OCI-LY7 (cell line): ENCODE measurements around the gene C3. TPM values are rescaled to one million over a fixed set of nuclear protein-coding genes. Genes with fewer than 3 reads are reported as not detected.

ENCODE experiments used
- BruUV-seq: library from RNA; stranded (reverse); fragments of 400-500 nt; replicated peaks from 2 replicates; lab custom pipeline; 2021; lab: Mats Ljungman, UMichigan
- CTCF ChIA-PET: fragments of 300-600 bp; sonication (Branson Sonifier 250); formaldehyde crosslinking; loops from one replicate; lab custom pipeline; 2022; ENCODE audit warnings: antibody characterized with exemption; ENCODE audit not compliant: unreplicated experiment; lab: Charles Lee
- POLR2A ChIA-PET: fragments of 300-600 bp; sonication (Branson Sonifier 250); formaldehyde crosslinking; loops from one replicate; lab custom pipeline; 2022; ENCODE audit warnings: antibody characterized with exemption; lab: Charles Lee
- DNase-seq: peaks from one replicate; pipeline ENCODE4 v3.0.0-alpha.2; 2015; ENCODE audit warnings: low spot score
- H2AFZ ChIP-seq: fragments of 200-600 bp; sonication (generic), shearing (Covaris generic); 2 replicates; pipeline ENCODE4 v1.6.1; 2014; ENCODE audit warnings: mild to moderate bottlenecking, antibody characterized with exemption, low read length, moderate library complexity
- H3K27ac ChIP-seq: fragments of 200-600 bp; sonication (generic); 2 replicates; pipeline ENCODE4 v1.5.1; 2014; ENCODE audit warnings: mixed run types, low read depth, mild to moderate bottlenecking, moderate library complexity, low read length, inconsistent platforms; ENCODE audit not compliant: poor library complexity, severe bottlenecking
- H3K36me3 ChIP-seq: fragments of 200-600 bp; sonication (generic); 2 replicates; pipeline ENCODE4 v1.6.1; 2014; ENCODE audit warnings: mild to moderate bottlenecking, antibody characterized with exemption, low read length, moderate library complexity, mixed read lengths; ENCODE audit not compliant: insufficient read depth
- H3K4me1 ChIP-seq: fragments of 200-600 bp; sonication (generic); 2 replicates; pipeline ENCODE4 v1.5.1; 2014; ENCODE audit warnings: mild to moderate bottlenecking, low read length; ENCODE audit not compliant: insufficient read depth, poor library complexity, severe bottlenecking
- H3K4me2 ChIP-seq: fragments of 200-600 bp; sonication (generic); 2 replicates; pipeline ENCODE4 v1.6.1; 2014; ENCODE audit warnings: mild to moderate bottlenecking, low read length
- H3K4me3 ChIP-seq: fragments of 200-600 bp; sonication (generic); 2 replicates; pipeline ENCODE4 v1.5.1; 2014; ENCODE audit warnings: mild to moderate bottlenecking, low read depth, low read length; ENCODE audit not compliant: poor library complexity, severe bottlenecking
- H3K79me2 ChIP-seq: fragments of 200-600 bp; sonication (generic); 2 replicates; pipeline ENCODE4 v1.6.1; 2016; ENCODE audit warnings: low read depth, mild to moderate bottlenecking, low read length, moderate library complexity, mixed read lengths; ENCODE audit not compliant: insufficient read depth
- H3K9me2 ChIP-seq: fragments of 200-600 bp; sonication (generic); 2 replicates; pipeline ENCODE4 v1.6.1; 2016; ENCODE audit warnings: mild to moderate bottlenecking, low read length, mixed read lengths; ENCODE audit not compliant: insufficient read depth
- H3K9me3 ChIP-seq: fragments of 200-600 bp; sonication (generic); 2 replicates; pipeline ENCODE4 v1.6.1; 2014; ENCODE audit warnings: mild to moderate bottlenecking, mixed run types, low read length, mixed read lengths
- H4K20me1 ChIP-seq: fragments of 200-600 bp; sonication (generic); 2 replicates; pipeline ENCODE4 v1.6.1; 2014; ENCODE audit warnings: mild to moderate bottlenecking, antibody characterized with exemption, low read length, moderate library complexity, mixed read lengths; ENCODE audit not compliant: insufficient read depth
- CTCF ChIP-seq: fragments of 200-600 bp; sonication (generic); conservative IDR thresholded peaks from 2 replicates; pipeline ENCODE4 v1.5.1; 2014; ENCODE audit warnings: mild to moderate bottlenecking, antibody characterized with exemption, low read length, moderate library complexity, mixed read lengths
- EZH2phosphoT487 ChIP-seq: fragments of 200-600 bp; sonication (generic); IDR thresholded peaks from 2 replicates; pipeline ENCODE4 v1.6.1; 2018; ENCODE audit warnings: low read depth, borderline replicate concordance, mild to moderate bottlenecking, mixed run types, antibody characterized with exemption, low read length, moderate library complexity, mixed read lengths
- intact Hi-C: fragments of 100-400 bp; cut with micrococcal nuclease; formaldehyde crosslinking; loops from one replicate; pipeline ENCODE4 v1.10.0; 2022; ENCODE audit not compliant: unreplicated experiment
- total RNA-seq, 2 experiments: library from RNA; depleted of rRNA in 1 of 2; stranded (reverse); fragments of >200 nt in 1 of 2; shearing (Covaris generic) in 1 of 2; gene quantifications; 2 replicates each; pipeline ENCODE4 v1.2.3, GENCODE V29; 2014 to 2022

Gene C3
- total RNA-seq, 2 experiments from 2014 or later, result 0.13 TPM; not detected in 1

DNA sequence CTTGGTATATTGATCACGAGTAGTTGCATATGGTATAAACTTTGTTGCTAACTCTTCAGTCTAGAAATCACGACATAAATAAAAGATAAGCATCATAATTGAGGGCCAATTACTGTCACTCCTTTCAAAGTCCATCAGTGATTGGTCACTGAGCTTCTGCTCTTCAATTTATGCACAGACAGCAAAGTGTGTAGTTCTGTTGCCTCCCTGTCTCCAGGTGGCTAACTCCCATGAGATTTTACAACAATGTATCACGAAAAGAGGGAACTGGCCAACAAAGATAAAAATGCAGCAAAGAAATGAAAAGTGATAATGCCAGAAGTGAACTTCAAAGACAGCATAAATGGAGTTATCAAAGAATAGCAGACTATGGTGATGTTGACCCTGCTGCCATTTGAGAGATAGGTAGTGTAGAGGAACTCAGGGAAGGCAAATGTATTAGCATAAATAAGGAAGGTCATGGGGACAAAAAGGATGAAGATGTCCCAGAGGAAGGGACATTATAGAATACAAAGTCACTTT lies 37.8 kb downstream of the C3 start:
- no peaks in the 10 kb centered on the region for H3K9me3 ChIP-seq
- no peak overlapping the region for H3K4me3 ChIP-seq
- H2AFZ ChIP-seq, result no peak overlapping the region
- H4K20me1 ChIP-seq, result no peaks in the 10 kb centered on the region
- CTCF ChIA-PET, result no interaction called here
- POLR2A ChIA-PET, result interaction anchor here (0.7 kb wide), 1 partner anchor 53 kb away, joined by 3 read pairs; no protein-coding TSS in a partner anchor
- no peaks in the 10 kb centered on the region for H3K79me2 ChIP-seq
- intact Hi-C loops, result no loop called here
- H3K9me2 ChIP-seq, result no peaks in the 10 kb centered on the region
- H3K36me3 ChIP-seq, result no peaks in the 10 kb centered on the region
- H3K4me2 ChIP-seq, result no peak overlapping the region
- no TSS peak for BruUV-seq
- no peak overlapping the region for H3K27ac ChIP-seq
- DNase-seq, result no peak
- H3K4me1 ChIP-seq, result peaks cover 12% of the 10 kb centered on the region
- TF ChIP-seq CTCF (no peak), EZH2phosphoT487 (no peak)

GRCh38 chr19:6680141-6680540 lies 40.3 kb downstream of the C3 start:
- ChIA-PET POLR2A (no interaction called here), CTCF (no interaction called here)
- no peak overlapping the region for H3K4me2 ChIP-seq
- H3K4me3 ChIP-seq, result no peak overlapping the region
- intact Hi-C loops, result no loop called here
- BruUV-seq, result no TSS peak
- no peak for TF ChIP-seq EZH2phosphoT487
- no peak for TF ChIP-seq CTCF
- H2AFZ ChIP-seq, result no peak overlapping the region
- no peak for DNase-seq
- no peaks in the 10 kb centered on the region for H3K79me2 ChIP-seq
- H3K4me1 ChIP-seq, result peaks cover 15% of the 10 kb centered on the region
- no peaks in the 10 kb centered on the region for H3K36me3 ChIP-seq
- H3K9me2 ChIP-seq, result no peaks in the 10 kb centered on the region
- no peaks in the 10 kb centered on the region for H4K20me1 ChIP-seq
- H3K9me3 ChIP-seq, result no peaks in the 10 kb centered on the region
- no peak overlapping the region for H3K27ac ChIP-seq

- TF ChIP-seq EZH2phosphoT487 (no peak), CTCF (no peak)
- ChIA-PET CTCF (no interaction called here), POLR2A (no interaction called here)
- BruUV-seq, result no TSS peak
- H2AFZ ChIP-seq, result no peak overlapping the region
- intact Hi-C loops, result no loop called here
- no peak for DNase-seq
- H3K27ac ChIP-seq, result no peak overlapping the region
- H4K20me1 ChIP-seq, result no peaks in the 10 kb centered on the region
- no peaks in the 10 kb centered on the region for H3K79me2 ChIP-seq
- H3K4me1 ChIP-seq, result peaks cover 14% of the 10 kb centered on the region
- H3K9me2 ChIP-seq, result no peaks in the 10 kb centered on the region
- H3K4me3 ChIP-seq, result no peak overlapping the region
- H3K4me2 ChIP-seq, result no peak overlapping the region
- no peaks in the 10 kb centered on the region for H3K36me3 ChIP-seq
- H3K9me3 ChIP-seq, result no peaks in the 10 kb centered on the region
Measured at GRCh38 chr19:6679139-6679538, 41.3 kb downstream of the C3 start.
